DMS 273 treated with DMSO at 0.1 percent for 48 hours (cell line): ENCODE data around the gene GALNT2.

Source experiments
- DNase-seq: peaks from one replicate; lab custom pipeline; 2025; lab: John Stamatoyannopoulos, UW

Gene GALNT2

DNA sequence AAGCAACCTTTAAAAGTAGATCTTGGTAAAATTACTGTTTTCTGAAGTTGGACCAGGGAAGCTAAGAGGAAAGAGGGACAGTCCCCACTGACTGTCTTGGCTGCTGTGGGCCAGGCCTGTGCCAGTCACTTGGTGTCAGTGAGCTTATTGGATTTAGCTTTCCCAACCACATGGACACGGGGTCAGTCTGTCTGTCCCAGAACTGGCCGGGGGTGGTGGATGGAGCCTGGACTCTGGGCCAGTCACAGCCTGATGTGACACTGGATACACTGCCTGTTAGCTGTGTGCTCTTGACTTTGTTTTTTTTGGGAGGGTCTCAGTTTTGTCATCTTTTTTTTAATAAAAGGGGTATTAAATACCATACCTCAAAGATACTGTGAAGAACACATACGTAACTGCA lies 96.7 kb downstream of the GALNT2 start:
- no peak for DNase-seq

- no peak for DNase-seq
Measured at GRCh38 chr1:230165536-230165935, 98.5 kb downstream of the GALNT2 start.

DNA sequence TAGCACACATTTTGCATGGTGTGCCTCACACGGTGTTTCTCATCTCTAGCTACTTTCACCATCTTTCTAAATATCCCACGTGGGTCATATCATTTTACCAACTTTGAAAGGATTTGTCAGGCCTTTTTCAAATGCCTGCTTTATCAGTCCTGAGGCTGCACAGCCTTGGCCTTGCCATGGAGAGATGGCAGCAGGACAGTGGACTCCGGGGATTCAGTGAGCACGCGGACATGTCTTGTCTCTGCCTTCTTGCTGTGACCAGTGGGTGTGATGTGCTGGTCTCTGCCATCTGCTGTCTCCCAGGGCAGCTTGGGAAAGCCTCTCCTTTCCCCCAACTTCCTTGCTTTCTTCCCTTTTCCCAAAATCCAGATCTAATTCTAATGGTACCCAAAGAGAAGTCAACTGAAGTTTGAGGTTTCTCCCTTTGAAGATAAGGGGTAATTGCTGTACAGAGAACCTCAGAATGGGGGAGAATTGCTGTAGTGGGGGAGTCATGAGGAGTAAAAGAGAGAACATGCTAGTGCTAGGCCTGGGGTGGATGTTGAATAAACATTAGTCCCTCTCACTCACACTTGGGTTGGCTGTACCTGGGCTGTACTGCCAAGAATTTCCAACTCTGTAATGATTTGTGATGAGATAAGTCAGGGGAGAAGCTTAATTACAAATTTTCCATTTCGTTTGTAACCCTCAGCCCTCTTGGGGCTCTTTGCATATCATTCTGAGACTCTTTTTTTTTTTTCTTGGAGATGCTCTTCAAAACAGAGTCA lies 99.5 kb downstream of the GALNT2 start:
- no peak for DNase-seq

GRCh38 chr1:230167419-230167852 lies 100.4 kb downstream of the GALNT2 start:
- DNase-seq = no peak

DNA sequence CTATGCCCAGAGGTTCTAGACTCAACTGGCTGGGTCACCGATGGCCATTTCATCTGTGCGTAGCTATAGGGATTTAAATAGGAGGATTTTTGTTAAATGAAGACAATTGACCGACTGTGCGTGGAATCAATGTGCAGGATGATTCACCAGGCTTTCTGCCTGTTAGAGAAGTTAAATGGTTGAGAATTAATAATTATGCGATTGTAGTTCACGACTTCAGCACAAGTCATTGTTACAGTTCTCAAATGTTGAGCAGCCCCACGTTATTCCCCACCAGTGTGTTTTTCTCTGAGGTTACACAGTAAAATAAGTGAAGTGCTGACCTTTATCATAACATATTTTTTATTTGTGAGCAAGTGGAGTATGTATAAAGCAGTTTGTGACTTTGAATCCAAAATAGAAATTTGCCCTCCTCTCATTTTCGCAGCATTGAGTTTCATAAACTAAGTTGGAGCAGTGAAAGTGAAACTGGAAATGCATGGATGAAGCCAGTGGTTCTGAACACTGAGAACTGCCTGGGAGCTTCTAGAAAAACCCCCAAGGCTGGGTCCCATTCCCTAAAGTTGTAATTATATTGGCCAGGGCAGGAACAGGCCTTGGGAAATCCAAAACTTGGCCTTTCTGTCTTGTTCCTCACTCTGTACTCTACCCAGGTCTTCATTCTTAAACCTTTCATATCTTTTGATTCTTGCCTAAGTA lies 102.6 kb downstream of the GALNT2 start:
- DNase-seq = no peak

- DNase-seq = no peak
Measured at GRCh38 chr1:230170153-230170547, 103.1 kb downstream of the GALNT2 start.

GRCh38 chr1:230170622-230171021 lies 103.6 kb downstream of the GALNT2 start:
- no peak for DNase-seq

DNA sequence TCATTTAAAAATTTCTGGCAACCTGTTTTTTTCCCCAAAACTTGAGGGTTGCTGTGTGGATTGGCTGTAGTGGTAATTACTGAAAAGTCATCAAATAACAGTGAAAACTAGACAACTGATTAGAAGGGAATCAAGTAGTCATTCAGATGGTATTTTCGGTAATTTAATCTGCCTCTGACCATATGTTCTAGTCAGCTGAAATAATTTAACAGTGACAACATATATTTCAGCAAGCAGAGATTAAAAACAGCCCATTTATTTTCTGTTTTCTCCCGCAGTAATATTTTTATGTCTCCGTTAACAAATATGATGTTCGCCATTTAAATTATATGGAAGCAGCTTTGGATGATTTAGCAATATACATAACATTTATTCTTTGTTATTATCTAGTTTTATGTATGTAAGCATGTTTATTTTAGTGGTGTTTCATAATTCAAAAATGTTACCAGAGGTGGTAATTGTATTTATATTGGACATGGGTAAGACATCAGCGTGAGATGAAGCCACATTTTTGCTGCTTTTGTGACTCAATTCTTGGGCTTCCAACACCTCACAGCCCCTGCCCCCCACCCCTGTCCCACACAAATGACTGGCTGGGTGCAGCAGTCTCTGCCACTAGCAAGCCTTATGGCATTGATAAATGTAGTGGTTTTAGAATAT lies 104.4 kb downstream of the GALNT2 start:
- DNase-seq = no peak

DNA sequence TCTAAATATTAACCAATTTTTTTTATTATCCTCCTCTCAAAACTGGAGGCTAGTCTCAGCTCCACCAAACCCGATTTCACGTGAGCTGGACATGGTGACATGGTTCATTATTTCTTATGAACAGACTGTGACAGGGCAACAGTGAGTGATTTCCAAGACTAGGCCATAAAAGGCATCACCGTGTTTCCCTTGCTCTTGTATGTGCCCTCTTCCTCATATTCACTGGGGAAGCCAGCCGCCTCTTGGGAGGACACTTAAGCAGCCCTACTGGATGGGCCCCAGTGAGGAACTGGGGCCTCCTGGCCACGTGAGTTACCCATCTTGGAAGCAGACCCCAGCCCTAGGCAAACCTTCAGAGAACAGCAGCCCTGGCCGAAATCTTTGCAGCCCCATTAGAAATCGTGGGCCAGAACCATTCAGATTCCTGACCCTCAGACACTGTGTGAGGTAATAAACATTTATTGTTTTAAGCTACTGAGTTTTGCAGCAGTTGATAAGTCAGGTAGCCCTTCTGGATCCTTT lies 105.0 kb downstream of the GALNT2 start:
- DNase-seq = no peak

DNA sequence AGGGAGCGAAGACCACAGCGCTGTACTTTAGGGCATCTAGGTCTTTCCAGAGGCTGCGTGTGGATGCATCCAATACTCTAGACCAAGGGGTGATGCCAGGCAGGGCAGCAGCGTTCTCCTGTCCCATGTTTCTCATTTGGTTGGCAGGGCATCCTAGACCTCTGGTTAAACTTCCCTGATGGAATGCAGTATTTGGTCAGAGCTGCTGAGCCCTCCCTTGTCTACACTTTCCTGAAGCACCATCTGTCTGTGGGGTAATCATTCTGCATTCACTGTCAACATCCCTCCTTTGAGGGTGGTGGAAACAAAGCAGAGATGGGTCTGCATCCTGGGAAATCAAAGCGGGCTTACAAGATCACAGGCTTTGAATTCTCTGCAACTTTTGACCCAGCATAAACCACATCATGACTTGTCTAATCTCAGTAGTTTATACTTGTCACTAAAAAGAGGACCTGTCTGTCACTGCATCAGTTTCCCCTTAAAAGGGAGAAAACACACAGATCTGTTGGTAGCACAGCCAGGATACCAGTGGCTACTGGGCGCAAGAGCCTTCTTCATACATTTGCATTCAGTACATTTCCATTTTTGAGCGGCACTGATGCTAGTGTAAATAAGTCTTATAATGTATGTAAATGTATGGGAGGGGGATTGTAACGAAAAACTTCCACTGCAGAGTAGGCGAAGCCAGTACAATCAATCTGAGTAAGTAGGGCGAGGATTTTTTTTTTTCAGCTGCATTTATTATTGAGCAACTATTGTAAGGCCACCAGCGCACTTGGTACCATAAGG lies 106.3 kb downstream of the GALNT2 start:
- DNase-seq = no peak

GRCh38 chr1:230174041-230174440 lies 107.0 kb downstream of the GALNT2 start:
- no peak for DNase-seq

GRCh38 chr1:230174471-230175162 lies 107.6 kb downstream of the GALNT2 start:
- no peak for DNase-seq

DNA sequence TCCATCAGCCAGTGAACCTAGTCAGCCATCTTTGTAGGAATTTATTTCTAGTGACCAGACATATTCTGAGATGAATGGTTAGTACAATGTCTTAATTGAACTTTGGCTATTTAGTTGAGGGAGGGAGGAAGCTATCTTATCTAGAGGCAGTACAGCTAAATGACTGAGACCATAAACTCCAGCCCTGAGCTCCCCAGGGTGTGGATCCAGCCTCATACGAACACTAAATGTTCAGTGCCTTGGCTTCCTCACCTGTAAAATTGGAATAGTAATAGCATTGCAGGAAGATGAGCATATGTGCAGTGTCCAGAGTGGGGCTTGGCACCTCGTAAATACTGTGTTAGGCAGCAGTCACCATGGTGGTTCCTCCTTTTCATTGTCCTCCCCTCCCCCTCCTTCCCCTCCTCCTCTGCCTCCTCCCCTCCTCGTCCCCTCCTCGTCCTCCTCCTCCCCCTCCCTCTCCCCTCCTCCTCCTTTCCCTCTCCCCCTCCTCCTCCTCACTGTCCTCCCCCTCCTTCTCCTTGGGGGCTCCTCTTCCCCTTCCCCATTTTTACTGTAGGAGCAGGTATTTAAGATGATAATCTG lies 108.2 kb downstream of the GALNT2 start:
- no peak for DNase-seq

GRCh38 chr1:230175839-230176238 lies 108.8 kb downstream of the GALNT2 start:
- DNase-seq = no peak

GRCh38 chr1:230176326-230176725 lies 109.3 kb downstream of the GALNT2 start:
- DNase-seq = no peak

DNA sequence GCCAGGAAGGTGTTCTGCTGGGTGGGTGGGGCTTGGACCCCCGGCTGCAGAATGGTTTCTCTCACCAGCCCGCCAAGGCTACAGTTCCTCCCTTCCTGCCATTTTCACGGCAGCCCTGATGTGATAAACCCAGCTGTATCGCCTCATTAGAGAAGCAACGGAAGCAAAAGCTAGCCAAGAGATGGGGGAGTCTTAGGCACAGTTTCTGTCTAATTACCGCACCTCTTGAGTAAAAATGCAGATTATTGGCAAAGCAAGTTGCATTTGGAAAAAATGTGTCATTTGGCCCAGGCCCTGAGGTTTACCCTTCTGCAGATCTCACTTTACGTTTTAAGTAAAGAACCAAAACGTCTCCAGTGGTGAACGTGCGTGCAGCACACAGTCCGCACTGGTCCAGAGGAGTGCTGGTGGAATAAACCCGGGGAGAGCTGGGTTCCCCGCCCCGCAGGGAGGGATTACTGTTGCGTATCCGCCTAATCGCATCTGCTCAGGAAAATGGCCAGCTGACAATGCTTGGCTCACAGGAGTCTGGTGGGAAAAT lies 109.9 kb downstream of the GALNT2 start:
- peak; percentile 57 for DNase-seq

GRCh38 chr1:230179249-230179648 lies 112.2 kb downstream of the GALNT2 start:
- no peak for DNase-seq

DNA sequence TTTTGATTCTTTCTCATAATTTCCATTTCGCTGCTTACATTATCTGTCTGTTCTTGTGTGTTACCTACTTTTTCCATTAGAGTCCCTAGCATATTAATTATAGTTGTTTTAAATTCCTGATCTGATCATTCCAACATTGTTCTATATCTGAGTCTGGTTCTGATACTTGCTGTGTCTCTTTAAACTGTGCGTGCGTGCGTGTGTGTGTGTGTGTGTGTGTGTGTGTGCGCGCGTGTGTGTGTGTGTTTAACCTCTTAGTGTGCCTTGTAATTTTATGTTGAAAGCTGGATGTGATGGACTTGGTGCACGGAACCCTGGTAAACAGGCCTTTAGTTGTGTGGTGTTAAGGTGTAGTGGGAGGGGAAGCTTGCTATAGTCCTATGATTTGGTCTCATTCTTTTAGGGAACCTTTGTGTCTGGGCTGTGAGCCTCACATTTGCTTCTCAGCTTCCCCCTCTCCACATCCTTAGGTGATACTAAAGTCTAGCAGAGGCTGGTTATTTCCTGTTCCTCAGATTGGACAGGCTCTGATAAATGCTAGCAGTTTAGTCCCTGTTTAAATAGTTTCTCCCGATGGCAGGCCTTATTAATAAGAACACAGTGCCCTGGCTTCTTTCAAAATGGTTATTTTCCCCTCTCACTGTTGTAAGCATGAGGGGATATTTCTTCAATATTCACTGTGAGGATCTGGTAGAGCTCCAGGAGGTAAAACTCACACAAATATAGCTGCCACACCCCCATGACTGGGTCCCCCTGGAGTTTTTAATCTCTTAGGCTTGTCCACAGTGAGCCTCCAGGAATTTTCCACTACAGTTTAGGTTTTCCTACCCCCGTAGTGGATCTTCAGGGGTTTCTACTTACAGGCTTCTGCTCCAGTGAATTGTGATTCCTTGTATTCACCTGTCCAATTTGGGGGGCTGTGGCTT lies 118.3 kb downstream of the GALNT2 start:
- no peak for DNase-seq

GRCh38 chr1:230186003-230186863 lies 119.2 kb downstream of the GALNT2 start:
- no peak for DNase-seq
